HG03469 (cell line): ENCODE results near the gene MUC7.

Experiments used
- ATAC-seq: cut with Tn5 transposase; IDR thresholded peaks from one replicate; pipeline ENCODE4 v1.9.1; 2021; ENCODE audit warnings: mild to moderate bottlenecking, moderate library complexity, moderate number of reproducible peaks; ENCODE audit not compliant: unreplicated experiment

MUC7 gene

GRCh38 chr4:70531981-70532380 lies 60.0 kb downstream of the MUC7 start:
- ATAC-seq, result peak; percentile 89
